Fibroblast of skin of abdomen (primary cell): Measurements from ENCODE around the gene UCN3.
"Not testable (repeated sequence)": the region's sequence is repeated elsewhere in the genome, so short reads cannot be mapped to it uniquely, and the experiment has no call there.

Experiments
- DNase-seq: peaks from one replicate; pipeline ENCODE4 v3.0.0-alpha.2; 2013

Gene UCN3

DNA sequence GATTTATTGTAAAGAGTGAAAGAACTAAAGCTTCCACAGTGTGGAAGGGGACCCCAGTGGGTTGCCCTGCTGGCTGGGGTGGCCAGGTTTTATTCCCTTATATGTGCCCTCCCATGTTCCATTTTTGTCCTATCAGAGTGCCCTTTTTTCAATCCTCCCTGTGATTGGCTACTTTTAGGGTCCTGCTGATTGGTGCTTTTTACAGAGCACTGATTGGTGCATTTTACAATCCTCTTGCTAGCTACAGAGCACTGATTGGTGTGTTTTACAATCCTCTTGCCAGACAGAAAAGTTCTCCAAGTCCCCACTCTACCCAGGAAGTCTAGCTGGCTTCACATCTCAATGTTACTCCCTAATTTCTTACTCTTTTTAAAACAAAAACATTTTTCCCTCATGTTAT lies 46.0 kb downstream of the UCN3 start:
- not testable (repeated sequence) for DNase-seq

DNA sequence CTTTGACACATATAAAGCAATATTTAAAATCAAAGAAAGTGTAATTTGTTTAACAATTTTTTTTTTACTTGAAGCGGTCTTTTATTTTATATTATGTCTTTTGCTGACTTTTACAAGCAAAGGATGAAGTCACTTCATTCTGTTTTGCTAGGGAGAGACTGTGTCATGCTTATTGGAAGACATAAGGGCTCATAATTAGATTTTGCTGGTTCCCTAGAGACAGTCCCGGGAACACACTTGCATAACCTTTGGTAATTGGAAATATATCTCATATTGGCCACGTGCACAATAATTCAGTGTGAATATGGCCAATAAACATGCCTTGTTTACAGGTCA lies 47.1 kb downstream of the UCN3 start:
- no peak for DNase-seq

DNA sequence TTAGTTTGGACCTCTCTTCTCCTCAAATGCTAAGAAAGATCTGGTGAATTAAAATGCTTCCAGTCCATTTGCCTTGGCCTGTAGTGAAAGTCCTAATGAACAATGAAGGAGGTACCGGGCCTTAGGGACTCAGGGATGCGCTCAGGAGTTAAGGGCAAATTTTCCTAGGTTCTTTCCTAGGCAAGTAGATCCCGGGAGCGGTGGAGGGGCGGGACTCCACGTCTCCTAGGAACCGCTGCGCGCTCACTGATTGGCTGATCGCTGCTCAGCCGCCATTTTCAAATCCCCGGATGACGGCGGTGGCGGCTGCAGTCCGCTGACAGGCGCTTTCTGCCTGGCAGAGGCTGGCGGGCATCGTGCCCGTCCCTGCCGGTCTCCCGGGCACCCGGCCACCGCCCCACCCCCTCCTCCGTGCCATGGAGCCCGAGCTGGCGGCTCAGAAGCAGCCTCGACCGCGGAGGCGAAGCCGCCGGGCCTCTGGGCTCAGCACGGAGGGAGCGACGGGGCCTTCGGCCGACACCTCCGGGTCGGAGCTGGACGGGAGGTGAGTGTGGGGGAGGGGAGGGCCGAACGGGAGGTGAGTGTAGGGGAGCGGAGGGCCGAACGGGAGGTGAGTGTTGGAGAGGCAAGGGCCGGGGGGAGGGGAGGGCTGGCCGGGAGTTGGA lies 47.6 kb downstream of the UCN3 start, which contains the start of gene NET1:
Gene NET1, plus strand, starts transcription at position 281 of the 665 bp plus-strand sequence. Its CDS starts 136 bp downstream, at position 417.
- DNase-seq, result peak; percentile 85

DNA sequence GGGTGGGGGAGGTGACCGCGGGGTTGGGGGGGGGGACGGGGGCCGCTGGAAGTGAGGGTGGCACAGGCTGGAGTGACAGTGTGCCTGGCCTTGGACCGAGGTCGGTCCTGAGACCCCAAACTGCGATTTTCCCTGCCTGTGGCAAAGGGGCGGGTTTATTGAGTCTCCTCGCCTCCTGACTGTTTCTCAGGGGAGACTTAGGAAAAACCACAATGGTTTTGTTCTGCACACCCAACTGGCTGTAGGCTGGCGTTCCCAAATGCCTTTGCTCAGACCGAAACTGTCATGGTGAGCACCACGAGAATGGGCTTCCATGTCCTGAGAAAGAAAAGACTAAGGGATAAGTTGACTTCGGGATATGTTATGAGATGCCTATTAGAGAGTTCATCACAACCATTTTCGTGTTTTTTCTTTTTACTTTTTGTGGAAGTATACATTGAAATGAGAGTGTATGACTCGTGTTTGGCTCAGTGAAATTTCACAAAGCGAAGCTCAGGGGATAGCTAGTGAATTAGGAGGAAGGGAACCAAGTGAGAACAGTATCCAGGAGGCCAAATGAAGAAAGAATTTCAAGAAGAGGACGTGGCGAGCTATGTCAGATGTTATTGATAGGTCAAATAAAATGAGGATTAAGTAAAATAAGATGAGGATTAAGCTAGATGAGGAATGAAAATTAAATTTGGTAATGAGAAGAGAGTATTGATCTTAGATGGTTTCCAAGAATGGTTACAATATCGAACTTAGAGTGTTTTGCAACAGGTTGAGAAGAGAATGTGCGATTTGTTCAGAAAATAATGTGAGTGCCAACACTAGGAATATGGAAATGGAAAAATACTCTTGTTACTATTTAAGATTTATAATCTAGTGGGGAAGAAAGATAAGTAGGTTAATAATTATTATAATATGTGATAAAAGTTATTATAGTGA lies 48.5 kb downstream of the UCN3 start:
- peak; percentile 45 for DNase-seq

DNA sequence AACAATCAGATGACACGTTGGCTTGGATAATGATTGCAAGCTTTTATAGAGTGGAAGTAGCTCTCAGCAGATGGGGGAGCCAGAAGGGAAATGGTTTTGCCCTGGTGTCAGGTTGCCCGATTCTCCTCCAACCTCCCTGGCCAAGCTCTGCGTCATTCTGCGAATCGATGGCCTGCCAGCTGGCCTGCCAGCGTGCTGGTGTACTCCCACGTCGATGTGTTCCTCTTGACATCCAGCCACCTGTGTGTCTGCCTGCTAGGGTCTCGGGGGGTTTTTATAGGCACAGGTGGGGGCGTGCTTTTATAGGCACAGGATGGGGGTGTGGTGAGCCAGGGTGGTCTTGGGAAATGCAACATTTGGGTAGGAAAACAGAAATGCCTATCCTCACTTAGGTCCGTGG lies 52.2 kb downstream of the UCN3 start:
- no peak for DNase-seq

DNA sequence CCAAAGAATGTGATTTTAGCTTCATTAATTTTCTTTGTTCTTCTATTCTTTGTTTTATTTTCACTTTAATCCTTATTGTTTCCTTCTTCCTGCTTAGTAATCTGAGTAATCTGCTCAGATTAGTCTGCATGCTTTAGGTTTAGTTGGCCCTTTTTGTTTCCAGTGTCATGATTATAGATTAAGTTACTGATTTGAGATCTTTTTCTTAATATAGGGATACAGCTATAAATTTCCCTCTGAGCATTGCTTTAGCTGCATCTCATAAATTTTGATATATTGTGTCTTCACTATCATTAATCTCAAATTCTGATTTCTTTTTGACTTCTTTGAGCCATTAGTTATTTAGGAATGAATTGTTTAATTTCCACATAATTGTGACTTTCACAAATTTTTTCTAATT lies 53.8 kb downstream of the UCN3 start:
- DNase-seq, result no peak

DNA sequence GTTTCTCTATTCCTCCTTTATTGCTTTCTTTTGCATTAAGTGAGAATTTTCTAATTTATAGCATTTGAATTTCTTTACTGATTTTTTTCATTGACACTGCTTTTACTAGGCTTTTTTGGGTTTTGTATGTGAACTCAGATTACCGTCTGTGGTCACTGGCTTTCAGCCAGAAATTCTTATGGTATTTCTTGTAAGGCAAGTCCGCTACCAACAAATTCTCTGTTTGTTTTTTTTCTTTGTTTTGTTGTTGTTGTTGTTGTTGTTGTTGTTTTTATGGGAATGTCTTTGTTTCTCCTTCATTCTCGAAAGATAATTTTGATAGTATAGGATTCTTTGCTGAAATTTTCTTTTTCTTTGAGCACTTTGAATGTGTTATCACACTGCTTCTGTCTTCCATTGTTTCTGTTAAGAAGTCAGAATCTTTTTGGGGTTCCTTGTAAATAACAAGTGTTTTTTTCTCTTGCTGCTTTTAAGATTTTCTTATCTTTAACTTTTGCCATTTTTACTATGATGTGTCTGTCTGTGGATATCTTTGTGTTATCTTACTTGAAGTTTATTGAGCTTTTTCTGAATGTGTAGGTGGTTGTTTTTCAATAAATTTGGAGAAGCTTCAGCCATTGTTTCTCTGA lies 54.8 kb downstream of the UCN3 start:
- no peak for DNase-seq

DNA sequence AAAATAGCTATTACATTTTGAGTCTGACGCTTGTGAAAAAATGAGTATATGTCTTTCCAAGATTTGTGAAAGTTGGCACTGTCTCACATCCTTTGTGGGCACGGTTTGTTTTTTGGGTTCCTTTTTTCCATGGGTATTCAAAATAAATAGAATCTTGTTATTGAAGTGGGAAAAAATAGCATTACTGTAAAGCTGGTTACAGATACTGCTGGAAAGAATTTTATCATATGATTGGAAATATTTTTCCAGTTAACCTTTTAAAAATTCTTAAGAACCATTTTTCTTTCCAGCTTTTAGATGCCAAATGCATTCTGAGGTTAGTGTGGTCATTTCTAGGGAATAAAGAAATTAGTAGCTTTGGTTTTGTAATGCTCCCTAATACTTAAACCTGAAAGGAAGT lies 59.0 kb downstream of the UCN3 start:
- DNase-seq, result peak; percentile 39
